Epithelial cell of esophagus (primary cell): ENCODE results near the gene COL6A1.
"Not testable (repeated sequence)": the region's sequence is repeated elsewhere in the genome, so short reads cannot be mapped to it uniquely, and the experiment has no call there.

ENCODE experiments used
- DNase-seq: peaks from one replicate; pipeline ENCODE4 v3.0.0; 2010; ENCODE audit warnings: low read depth
- H3K4me3 ChIP-seq: 2 replicates; pipeline ENCODE4 v1.5.1; 2011; ENCODE audit warnings: mild to moderate bottlenecking, low read length, control low read depth
- TF ChIP-seq, protein P1 (sequence below): IDR thresholded peaks from 2 replicates; pipeline ENCODE4 v1.5.1; 2011; ENCODE audit warnings: low read depth, mild to moderate bottlenecking, low read length, control low read depth, inconsistent platforms; ENCODE audit not compliant: insufficient read depth; ENCODE audit errors: missing control alignments

Gene COL6A1

DNA sequence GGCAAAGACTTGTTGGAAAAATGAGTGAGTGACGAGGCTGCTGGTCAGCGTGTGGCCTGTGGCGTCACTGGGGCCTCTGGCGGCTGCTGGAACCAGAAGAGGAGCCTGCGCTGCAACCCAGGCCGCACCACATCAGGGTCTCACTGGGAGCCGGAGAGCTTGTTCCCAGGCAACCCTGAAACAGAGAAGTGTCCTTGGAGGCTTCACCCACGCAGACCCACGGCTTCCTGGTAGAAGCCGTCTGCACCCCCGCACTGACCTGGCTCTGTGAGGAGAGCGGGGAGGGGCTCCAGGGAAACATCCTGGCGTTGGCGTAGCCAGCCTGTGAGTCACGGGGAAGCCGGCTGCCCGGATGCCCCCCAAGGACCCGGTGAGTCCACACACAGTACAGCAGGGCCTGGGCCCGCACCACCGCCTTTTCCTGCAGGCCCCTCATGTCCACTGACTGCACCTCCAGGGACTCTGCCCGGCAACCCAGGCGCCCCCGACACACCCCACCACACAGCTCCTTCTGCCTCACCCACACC, 57.4 kb downstream of the COL6A1 start:
- DNase-seq, result no peak
- H3K4me3 ChIP-seq, result no peak overlapping the region
- TF ChIP-seq, protein P1, sequence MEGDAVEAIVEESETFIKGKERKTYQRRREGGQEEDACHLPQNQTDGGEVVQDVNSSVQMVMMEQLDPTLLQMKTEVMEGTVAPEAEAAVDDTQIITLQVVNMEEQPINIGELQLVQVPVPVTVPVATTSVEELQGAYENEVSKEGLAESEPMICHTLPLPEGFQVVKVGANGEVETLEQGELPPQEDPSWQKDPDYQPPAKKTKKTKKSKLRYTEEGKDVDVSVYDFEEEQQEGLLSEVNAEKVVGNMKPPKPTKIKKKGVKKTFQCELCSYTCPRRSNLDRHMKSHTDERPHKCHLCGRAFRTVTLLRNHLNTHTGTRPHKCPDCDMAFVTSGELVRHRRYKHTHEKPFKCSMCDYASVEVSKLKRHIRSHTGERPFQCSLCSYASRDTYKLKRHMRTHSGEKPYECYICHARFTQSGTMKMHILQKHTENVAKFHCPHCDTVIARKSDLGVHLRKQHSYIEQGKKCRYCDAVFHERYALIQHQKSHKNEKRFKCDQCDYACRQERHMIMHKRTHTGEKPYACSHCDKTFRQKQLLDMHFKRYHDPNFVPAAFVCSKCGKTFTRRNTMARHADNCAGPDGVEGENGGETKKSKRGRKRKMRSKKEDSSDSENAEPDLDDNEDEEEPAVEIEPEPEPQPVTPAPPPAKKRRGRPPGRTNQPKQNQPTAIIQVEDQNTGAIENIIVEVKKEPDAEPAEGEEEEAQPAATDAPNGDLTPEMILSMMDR, result no peak

DNA sequence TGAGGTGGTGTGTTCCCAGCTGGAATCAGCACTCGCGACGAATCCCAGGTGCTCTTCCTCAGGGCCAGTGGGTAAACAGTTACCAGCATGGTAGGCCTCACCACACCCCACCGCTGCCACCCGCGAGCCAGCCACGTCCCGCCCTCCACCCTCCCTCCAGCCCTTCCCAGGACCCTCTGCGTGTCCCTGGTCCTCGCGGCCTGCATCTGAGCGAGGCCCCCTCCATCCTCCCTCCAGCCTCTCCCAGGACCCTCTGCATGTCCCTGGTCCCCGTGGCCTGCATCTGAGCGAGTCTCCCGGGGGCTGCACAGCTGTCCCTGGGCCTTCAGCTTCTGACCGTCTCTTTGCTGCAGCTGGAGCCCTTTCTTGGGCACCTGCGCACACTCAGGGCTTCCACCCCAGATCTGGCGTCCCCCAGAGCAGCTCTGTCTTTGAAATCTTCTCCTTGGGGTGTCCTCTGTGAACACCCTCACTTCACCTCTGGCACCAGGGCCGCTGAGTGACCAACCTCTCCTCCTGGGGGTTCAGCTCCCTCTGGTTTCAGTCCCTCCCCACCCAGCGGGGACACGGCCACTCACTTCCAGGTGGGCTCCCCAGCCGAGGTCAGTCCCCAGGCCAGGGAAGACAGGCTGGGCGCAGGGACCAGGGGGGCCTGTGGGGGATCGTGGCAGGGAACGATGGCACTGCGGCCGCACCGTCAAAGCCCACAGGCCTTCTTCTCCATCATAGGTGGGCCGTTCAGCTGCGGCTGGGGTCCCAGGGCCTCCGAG, 58.5 kb downstream of the COL6A1 start:
- H3K4me3 ChIP-seq, result no peak overlapping the region

DNA sequence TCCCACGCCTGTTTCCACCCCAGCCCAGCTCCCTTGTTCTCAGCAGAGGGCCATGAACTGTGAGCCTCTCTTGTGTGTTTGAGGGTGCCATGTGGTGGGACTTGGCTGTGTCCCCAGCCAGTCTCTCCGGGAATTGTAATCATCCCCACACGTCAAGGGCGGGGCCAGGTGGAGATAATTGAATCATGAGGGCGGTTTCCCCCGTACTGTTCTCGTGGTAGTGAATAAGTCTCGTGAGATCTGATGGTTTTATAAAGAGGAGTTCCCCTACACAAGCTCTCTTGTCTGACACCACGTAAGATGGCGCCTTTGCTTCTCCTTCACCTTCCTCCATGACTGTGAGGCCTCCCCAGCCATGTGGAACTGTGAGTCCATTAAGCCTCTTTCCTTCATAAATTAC, 59.1 kb downstream of the COL6A1 start:
- TF ChIP-seq, protein P1, result no peak
- DNase-seq, result no peak
- no peak overlapping the region for H3K4me3 ChIP-seq

More for the DNA sequence above, 58.5 kb downstream of the COL6A1 start:
- no peak for DNase-seq
- TF ChIP-seq, protein P1, result no peak

DNA sequence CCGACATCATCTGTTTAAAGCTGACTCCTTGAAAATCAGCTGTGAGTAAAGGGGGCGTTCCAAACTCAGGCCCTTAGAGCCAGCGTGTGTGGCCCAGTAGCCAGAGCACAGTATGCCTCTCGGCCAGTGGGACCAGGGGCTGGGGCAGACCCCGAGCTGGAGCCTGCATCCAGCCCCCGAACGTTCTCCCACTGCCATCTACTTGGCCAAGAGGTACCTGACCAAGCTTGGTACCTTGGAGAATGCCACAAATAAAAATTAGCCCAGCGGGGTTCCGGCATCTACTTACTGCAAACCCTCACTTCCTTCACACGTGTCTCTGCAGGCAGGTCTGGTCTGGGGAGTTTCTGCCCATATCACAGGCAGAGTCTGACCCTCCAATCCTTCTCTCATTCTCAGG, 59.6 kb downstream of the COL6A1 start:
- no peak overlapping the region for H3K4me3 ChIP-seq
- no peak for DNase-seq
- TF ChIP-seq, protein P1, result no peak

DNA sequence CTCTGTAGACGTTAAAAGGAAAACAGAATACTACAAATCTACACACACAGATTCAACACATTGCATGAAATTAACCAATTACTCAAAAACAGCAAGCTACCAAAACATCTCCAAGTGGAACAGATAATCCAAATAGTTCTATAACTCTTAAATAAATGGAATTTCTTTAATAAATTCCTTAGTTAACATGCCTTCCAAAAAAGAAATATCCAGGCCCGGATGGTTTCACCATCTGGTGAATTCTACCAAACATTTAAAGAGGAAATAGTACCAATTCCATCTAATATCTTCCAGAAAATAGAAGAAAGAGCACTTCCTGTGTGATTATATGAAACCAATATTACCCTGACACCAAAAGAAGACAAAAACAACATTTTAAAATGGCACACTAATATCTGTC, 63.6 kb downstream of the COL6A1 start:
- DNase-seq, result no peak
- TF ChIP-seq, protein P1, result no peak
- no peak overlapping the region for H3K4me3 ChIP-seq

DNA sequence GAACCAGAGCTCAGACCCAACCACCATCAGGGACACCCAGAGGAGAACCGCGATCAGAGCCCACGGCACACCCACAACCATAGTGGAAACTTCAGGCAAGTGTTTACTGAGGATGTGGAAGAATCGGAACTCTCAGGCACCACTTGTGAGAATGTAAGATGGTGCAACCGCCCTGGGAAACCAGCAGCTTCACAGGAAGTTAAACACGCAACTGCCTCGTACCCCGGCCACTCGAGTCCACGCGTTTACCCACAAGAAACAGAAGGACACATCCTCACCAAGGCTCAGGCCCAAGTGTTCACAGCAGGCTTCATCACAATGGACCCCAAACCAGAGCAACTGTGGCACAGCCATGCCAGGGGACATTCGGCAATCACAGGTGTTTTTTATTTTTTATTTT, 64.9 kb downstream of the COL6A1 start:
- H3K4me3 ChIP-seq, result no peak overlapping the region
- DNase-seq, result no peak
- TF ChIP-seq, protein P1, result no peak

DNA sequence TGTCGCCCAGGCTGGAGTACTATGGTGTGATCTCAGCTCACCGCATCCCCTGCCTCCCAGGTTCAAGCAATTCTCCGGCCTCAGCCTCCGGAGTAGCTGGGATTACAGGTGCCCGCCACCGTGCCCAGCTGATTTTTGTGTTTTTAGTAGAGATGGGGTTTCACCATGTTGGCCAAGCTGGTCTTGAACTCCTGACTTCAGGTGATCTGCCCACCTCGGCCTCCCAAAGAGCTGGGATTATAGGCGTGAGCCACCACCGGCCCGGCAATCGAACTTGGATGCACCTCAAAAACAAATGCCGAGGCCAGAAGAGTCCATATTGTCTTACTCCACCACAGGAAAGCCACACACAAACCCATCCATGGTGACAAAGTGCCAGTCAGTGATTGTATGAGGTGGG, 65.3 kb downstream of the COL6A1 start:
- not testable (repeated sequence) for H3K4me3 ChIP-seq, DNase-seq
